Esophagus muscularis mucosa (tissue), 4 donors: Measurements from ENCODE around the gene GNG7. TPM values are rescaled to one million over a fixed set of nuclear protein-coding genes. Genes with fewer than 3 reads are reported as not detected.

Experiments used
- DNase-seq: peaks from one replicate; pipeline ENCODE4 v3.0.0-alpha.2; 2017; ENCODE audit errors: extremely low spot score
- H3K27ac ChIP-seq, 4 donors: fragments of 200-600 bp; sonication (generic); replicated peaks in 1 of 4; 1 replicate in 3 of 4; 2 replicates in 1 of 4; pipeline ENCODE4 v1.5.1; 2016 to 2019; ENCODE audit warnings: mild to moderate bottlenecking in 1 of 4
- H3K27me3 ChIP-seq, 4 donors: fragments of 200-600 bp; sonication (generic); one replicate each; pipeline versions ENCODE4 v1.5.1 to v1.6.0; 2016 to 2019
- H3K36me3 ChIP-seq, 4 donors: fragments of 200-600 bp; sonication (generic); one replicate each; pipeline ENCODE4 v1.5.1; 2016 to 2019
- H3K4me1 ChIP-seq, 4 donors: fragments of 200-600 bp; sonication (generic); one replicate each; pipeline ENCODE4 v1.5.1; 2016 to 2019
- H3K4me3 ChIP-seq, 4 donors: fragments of 200-600 bp; sonication (generic); 1 replicate in 2 of 4; 2 replicates in 2 of 4; pipeline ENCODE4 v1.5.1; 2016 to 2019; ENCODE audit warnings: mild to moderate bottlenecking in 4 of 4, moderate library complexity in 1 of 4
- H3K9me3 ChIP-seq, 4 donors: fragments of 200-600 bp; sonication (generic); 1 replicate in 3 of 4; 2 replicates in 1 of 4; pipeline ENCODE4 v1.5.1; 2016 to 2019
- EP300 ChIP-seq: sonication (generic); formaldehyde crosslinking; IDR thresholded peaks from one replicate; pipeline ENCODE4 v1.6.1; 2017; ENCODE audit warnings: antibody characterized with exemption
- POLR2A ChIP-seq: fragments of 450-650 bp; IDR thresholded peaks from one replicate; pipeline ENCODE4 v1.6.1; 2017; ENCODE audit warnings: antibody characterized with exemption, moderate library complexity, mild to moderate bottlenecking, low read depth
- POLR2AphosphoS5 ChIP-seq, 2 donors: sonication (generic); formaldehyde crosslinking; IDR thresholded peaks; one replicate each; pipeline ENCODE4 v1.6.1; 2017; ENCODE audit warnings: antibody characterized with exemption in 2 of 2
- whole genome bisulfite sequencing: methylation state at CpG from one replicate; pipeline ENCODE4 v1.1.5; 2018; 5-methylcytosine and 5-hydroxymethylcytosine counted together
- intact Hi-C: fragments of 100-400 bp; cut with DNase I; formaldehyde crosslinking; loops from one replicate; pipeline ENCODE4 v1.15.1; 2023
- total RNA-seq, 4 donors: library from RNA; depleted of rRNA; stranded (reverse); fragments of >200 nt; gene quantifications; one replicate each; pipeline versions ENCODE4 v1.1.0 to v1.2.1, GENCODE V29; 2016
- TF ChIP-seq, protein P1 (sequence below), 3 experiments: fragments of 200-600 bp in 2 of 3; fragments of 450-650 bp in 1 of 3; sonication (generic) in 2 of 3; IDR thresholded peaks; one replicate each; pipeline ENCODE4 v1.5.1; 2017 to 2019; ENCODE audit warnings: antibody characterized with exemption in 3 of 3, mild to moderate bottlenecking in 2 of 3, moderate library complexity in 1 of 3

The GNG7 gene
- total RNA-seq, 4 donors from 2014 or later, result 6.3 to 18.8 (median 13.0) TPM

- Histone ChIP-seq H3K4me1 (peaks cover 19 to 30% (median 26%) of the 10 kb centered on the region in 4 donors), H3K4me3 (peak overlapping the region in 1 of 4 donors; percentile 20), H3K27me3 (no peaks in the 10 kb centered on the region), H3K9me3 (peaks cover 0 to 12% (median 6%) of the 10 kb centered on the region in 4 donors), H3K27ac (peak overlapping the region in 2 of 4 donors; percentile 40 to 54), H3K36me3 (no peaks in the 10 kb centered on the region)
- intact Hi-C loops, result no loop called here
- TF ChIP-seq POLR2AphosphoS5 (IDR thresholded peaks at IDR 0.05) (no peak), EP300 (no peak), POLR2A (no peak)
- TF ChIP-seq, protein P1, sequence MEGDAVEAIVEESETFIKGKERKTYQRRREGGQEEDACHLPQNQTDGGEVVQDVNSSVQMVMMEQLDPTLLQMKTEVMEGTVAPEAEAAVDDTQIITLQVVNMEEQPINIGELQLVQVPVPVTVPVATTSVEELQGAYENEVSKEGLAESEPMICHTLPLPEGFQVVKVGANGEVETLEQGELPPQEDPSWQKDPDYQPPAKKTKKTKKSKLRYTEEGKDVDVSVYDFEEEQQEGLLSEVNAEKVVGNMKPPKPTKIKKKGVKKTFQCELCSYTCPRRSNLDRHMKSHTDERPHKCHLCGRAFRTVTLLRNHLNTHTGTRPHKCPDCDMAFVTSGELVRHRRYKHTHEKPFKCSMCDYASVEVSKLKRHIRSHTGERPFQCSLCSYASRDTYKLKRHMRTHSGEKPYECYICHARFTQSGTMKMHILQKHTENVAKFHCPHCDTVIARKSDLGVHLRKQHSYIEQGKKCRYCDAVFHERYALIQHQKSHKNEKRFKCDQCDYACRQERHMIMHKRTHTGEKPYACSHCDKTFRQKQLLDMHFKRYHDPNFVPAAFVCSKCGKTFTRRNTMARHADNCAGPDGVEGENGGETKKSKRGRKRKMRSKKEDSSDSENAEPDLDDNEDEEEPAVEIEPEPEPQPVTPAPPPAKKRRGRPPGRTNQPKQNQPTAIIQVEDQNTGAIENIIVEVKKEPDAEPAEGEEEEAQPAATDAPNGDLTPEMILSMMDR (IDR thresholded peaks at IDR 0.05), result no peak
- 77% methylated on average over 28 of the region's 28 CpGs for WGBS
- no peak for DNase-seq
Measured at GRCh38 chr19:2634228-2634951, 68.1 kb downstream of the GNG7 start.

GRCh38 chr19:2633693-2634075, 68.8 kb downstream of the GNG7 start:
- no peak for DNase-seq
- no peak overlapping the region for H3K4me3 ChIP-seq
- peaks cover 12 to 30% (median 19%) of the 10 kb centered on the region in 4 donors for H3K4me1 ChIP-seq
- intact Hi-C loops, result no loop called here
- no peaks in the 10 kb centered on the region for H3K36me3 ChIP-seq
- TF ChIP-seq, protein P1 (IDR thresholded peaks at IDR 0.05), result no peak
- TF ChIP-seq EP300 (no peak), POLR2A (no peak), POLR2AphosphoS5 (IDR thresholded peaks at IDR 0.05) (no peak)
- H3K9me3 ChIP-seq, result peaks cover 0 to 12% (median 6%) of the 10 kb centered on the region in 4 donors
- 92% methylated on average over 5 of the region's 12 CpGs for WGBS
- H3K27me3 ChIP-seq, result no peaks in the 10 kb centered on the region
- H3K27ac ChIP-seq, result no peak overlapping the region

DNA sequence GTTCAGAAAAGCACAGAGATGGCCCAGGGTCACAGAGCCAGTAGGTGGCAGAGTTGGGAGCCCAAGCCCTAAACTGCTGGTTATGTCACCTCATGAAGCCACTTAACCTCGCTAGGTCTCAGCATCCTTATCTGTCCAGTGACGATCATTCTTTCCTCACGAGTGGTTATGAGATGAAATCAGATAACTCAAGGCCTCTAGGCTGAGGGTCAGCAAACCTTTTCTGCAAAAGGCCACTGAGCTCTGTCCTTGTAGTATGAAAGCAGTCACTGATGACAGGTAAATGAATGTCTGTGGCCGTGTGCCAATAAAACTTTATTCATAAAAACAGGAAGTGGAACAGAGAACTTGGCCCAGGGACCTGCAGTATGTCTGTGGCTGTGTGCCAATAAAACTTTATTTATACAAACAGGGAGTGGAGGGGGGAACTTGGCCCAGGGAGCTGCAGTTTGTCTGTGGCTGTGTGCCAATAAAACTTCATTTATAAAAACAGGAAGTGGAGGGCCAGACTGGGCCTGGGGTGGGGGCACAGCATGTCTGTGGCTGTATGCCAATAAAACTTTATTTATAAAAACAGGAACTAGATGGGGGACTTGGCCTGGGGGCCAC, 71.2 kb downstream of the GNG7 start:
- DNase-seq, result no peak
- H3K27ac ChIP-seq, result no peak overlapping the region
- H3K36me3 ChIP-seq, result no peaks in the 10 kb centered on the region
- no peak overlapping the region for H3K4me3 ChIP-seq
- intact Hi-C loops, result no loop called here
- H3K27me3 ChIP-seq, result no peaks in the 10 kb centered on the region
- peaks cover 15 to 35% (median 16%) of the 10 kb centered on the region in 4 donors for H3K4me1 ChIP-seq
- TF ChIP-seq POLR2AphosphoS5 (IDR thresholded peaks at IDR 0.05) (no peak), POLR2A (no peak)
- TF ChIP-seq, protein P1 (IDR thresholded peaks at IDR 0.05), result no peak
- H3K9me3 ChIP-seq, result peaks cover 0 to 12% (median 6%) of the 10 kb centered on the region in 4 donors
- 100% methylated on average over 4 of the region's 4 CpGs for WGBS

DNA sequence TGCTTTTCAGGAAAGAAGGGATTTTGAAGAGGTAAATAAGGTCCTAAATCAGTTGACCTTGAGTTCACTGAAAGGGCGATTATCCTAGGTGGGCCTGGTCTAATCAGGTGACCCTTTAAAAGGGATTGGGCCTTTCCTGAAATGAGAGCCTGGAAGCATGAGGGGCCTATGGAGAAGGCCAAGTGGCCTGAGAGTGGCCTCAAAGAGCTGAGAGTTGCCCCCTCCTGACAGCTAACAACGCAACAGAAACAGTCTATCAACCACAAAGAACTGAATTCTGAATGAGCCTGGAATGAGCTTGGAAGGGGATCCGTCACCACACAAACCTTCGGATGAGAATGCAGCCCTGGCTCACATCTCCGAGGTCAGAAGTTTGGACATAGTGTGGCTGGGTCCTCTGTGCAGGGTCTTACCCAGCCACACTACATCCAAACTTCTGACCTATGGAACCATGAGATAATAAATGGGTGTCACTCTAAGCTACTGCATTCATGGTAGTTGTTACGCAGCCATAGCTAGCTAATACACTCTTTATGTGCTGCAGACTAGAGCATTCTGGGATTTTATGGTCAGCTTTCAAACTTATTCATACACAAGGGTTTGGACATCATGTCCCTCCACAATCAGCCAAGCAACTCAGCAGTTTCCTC, 72.0 kb downstream of the GNG7 start:
- H3K27ac ChIP-seq, result peak overlapping the region in 2 of 4 donors; percentile 19 to 25
- intact Hi-C loops, result no loop called here
- WGBS, result 92% methylated on average over 6 of the region's 6 CpGs
- H3K27me3 ChIP-seq, result no peaks in the 10 kb centered on the region
- peaks cover 15 to 34% (median 17%) of the 10 kb centered on the region in 4 donors for H3K4me1 ChIP-seq
- H3K9me3 ChIP-seq, result peaks cover 0 to 12% (median 6%) of the 10 kb centered on the region in 4 donors
- H3K4me3 ChIP-seq, result no peak overlapping the region
- no peaks in the 10 kb centered on the region for H3K36me3 ChIP-seq
- TF ChIP-seq POLR2AphosphoS5 (IDR thresholded peaks at IDR 0.05), result no peak
- TF ChIP-seq, protein P1 (IDR thresholded peaks at IDR 0.05), result no peak
- TF ChIP-seq POLR2A, result no peak
- no peak for TF ChIP-seq EP300
- DNase-seq, result no peak
